H1 (cell line): ENCODE data around the gene PTGES3L. TPM values are rescaled to one million over a fixed set of nuclear protein-coding genes. Genes with fewer than 3 reads are reported as not detected.

ENCODE experiments used
- CTBP2 ChIP-seq: IDR thresholded peaks from 2 replicates; pipeline ENCODE4 v1.7.0; 2011; ENCODE audit warnings: borderline replicate concordance, mild to moderate bottlenecking, moderate library complexity, mixed read lengths, low read length; ENCODE audit not compliant: insufficient read depth, insufficient read length
- E2F6 ChIP-seq: IDR thresholded peaks from 2 replicates; pipeline ENCODE4 v1.6.1; 2012; ENCODE audit warnings: inconsistent platforms
- GABPA ChIP-seq: IDR thresholded peaks from 2 replicates; pipeline ENCODE4 v1.6.1; 2011; ENCODE audit warnings: mild to moderate bottlenecking, low read length, moderate library complexity, borderline replicate concordance; ENCODE audit not compliant: insufficient read depth
- HDAC2 ChIP-seq, 2 experiments: fragments of 300-600 bp in 1 of 2; sonication (generic) in 1 of 2; IDR thresholded peaks; 2 replicates each; pipeline ENCODE4 v1.6.1; 2011 to 2012; ENCODE audit warnings: low read depth in 2 of 2, low read length in 2 of 2, mild to moderate bottlenecking in 2 of 2, moderate library complexity in 2 of 2, borderline replicate concordance in 1 of 2, inconsistent platforms in 1 of 2
- POLR2AphosphoS5 ChIP-seq: IDR thresholded peaks from 2 replicates; pipeline ENCODE4 v1.6.1; 2011; ENCODE audit warnings: low read depth, low read length
- RFX5 ChIP-seq: IDR thresholded peaks from 2 replicates; pipeline ENCODE4 v1.6.1; 2011; ENCODE audit warnings: low read depth, low read length, improper control_type of control experiment, borderline replicate concordance
- USF2 ChIP-seq: IDR thresholded peaks from 2 replicates; pipeline ENCODE4 v1.6.1; 2011; ENCODE audit warnings: low read length, improper control_type of control experiment
- polyA plus RNA-seq, 7 experiments: library from polyadenylated mRNA; depleted of rRNA in 3 of 7; stranded (reverse) in 5 of 7; unstranded in 2 of 7; fragments of >200 nt in 5 of 7; fragments of 200-250 nt in 2 of 7; gene quantifications; 1 replicate in 5 of 7; 2 replicates in 1 of 7; 4 replicates in 1 of 7; pipeline versions ENCODE4 v1.2.1 to v1.2.3, GENCODE V29; 2011 to 2013; ENCODE audit warnings: missing spikeins in 2 of 7, mixed read lengths in 2 of 7
- total RNA-seq: library from RNA; stranded (reverse); fragmentation: NEBNext Ultra II Directional; extraction: Animal tissue kit (Norgen Biotek cat#: 25700); gene quantifications from 2 replicates; pipeline ENCODE4 v1.2.1, GENCODE V29; 2021

PTGES3L gene
- total and polyA plus RNA-seq, 2 of the 8 experiments (the other 6 are each of a cell fraction or from before 2014, with no cell fraction given) = 3.0 to 3.6 TPM

- TF ChIP-seq GABPA (no peak), HDAC2 (IDR thresholded peaks at IDR 0.05; ENCODE audit: borderline replicate concordance in 1 of 2, low read depth in 2 of 2, low read length in 2 of 2) (no peak), POLR2AphosphoS5 (no peak), CTBP2 (no peak), RFX5 (no peak), USF2 (no peak), E2F6 (no peak)
These were observed 46.1 kb upstream of the PTGES3L start (continued) for GRCh38 chr17:43025766-43026537.
